Peyer's patch (tissue), 4 donors: ENCODE measurements around the gene RABIF. TPM values are rescaled to one million over a fixed set of nuclear protein-coding genes. Genes with fewer than 3 reads are reported as not detected.

ENCODE experiments used
- DNase-seq, 3 donors: peaks; one replicate each; pipeline ENCODE4 v3.0.0-alpha.2; 2017 to 2019
- H3K27ac ChIP-seq, 4 donors: fragments of 200-600 bp; sonication (generic); one replicate each; pipeline ENCODE4 v1.5.1; 2016 to 2019
- H3K27me3 ChIP-seq, 2 donors: fragments of 200-600 bp; sonication (generic); one replicate each; pipeline ENCODE4 v1.5.1; 2019
- H3K36me3 ChIP-seq, 3 donors: fragments of 200-600 bp; sonication (generic); one replicate each; pipeline ENCODE4 v1.5.1; 2016 to 2019
- H3K4me1 ChIP-seq, 4 donors: fragments of 200-600 bp; sonication (generic); one replicate each; pipeline ENCODE4 v1.5.1; 2016 to 2019
- H3K4me3 ChIP-seq, 4 donors: fragments of 200-600 bp; sonication (generic); 1 replicate in 3 of 4; 2 replicates in 1 of 4; pipeline ENCODE4 v1.5.1; 2016 to 2019; ENCODE audit warnings: mild to moderate bottlenecking in 1 of 4
- H3K9me3 ChIP-seq, 4 donors: fragments of 200-600 bp; sonication (generic); one replicate each; pipeline ENCODE4 v1.5.1; 2016 to 2019; ENCODE audit warnings: mild to moderate bottlenecking in 1 of 4
- POLR2A ChIP-seq, 2 donors: fragments of 450-650 bp; IDR thresholded peaks; one replicate each; pipeline ENCODE4 v1.5.1; 2017; ENCODE audit warnings: antibody characterized with exemption in 2 of 2, mild to moderate bottlenecking in 2 of 2, moderate library complexity in 2 of 2
- total RNA-seq, 4 donors: library from RNA; depleted of rRNA; stranded (reverse); fragments of >200 nt; gene quantifications; one replicate each; pipeline ENCODE4 v1.1.0, GENCODE V29; 2016
- TF ChIP-seq, protein P1 (sequence below), 6 experiments: fragments of 450-650 bp in 4 of 6; fragments of 200-600 bp in 2 of 6; sonication (generic) in 1 of 6; IDR thresholded peaks; one replicate each; pipeline ENCODE4 v1.5.1; 2017 to 2019; ENCODE audit warnings: antibody characterized with exemption in 6 of 6, mild to moderate bottlenecking in 3 of 6, moderate library complexity in 1 of 6

RABIF gene
- total RNA-seq, 4 donors from 2014 or later: 5.8 to 13.0 (median 8.0) TPM

DNA sequence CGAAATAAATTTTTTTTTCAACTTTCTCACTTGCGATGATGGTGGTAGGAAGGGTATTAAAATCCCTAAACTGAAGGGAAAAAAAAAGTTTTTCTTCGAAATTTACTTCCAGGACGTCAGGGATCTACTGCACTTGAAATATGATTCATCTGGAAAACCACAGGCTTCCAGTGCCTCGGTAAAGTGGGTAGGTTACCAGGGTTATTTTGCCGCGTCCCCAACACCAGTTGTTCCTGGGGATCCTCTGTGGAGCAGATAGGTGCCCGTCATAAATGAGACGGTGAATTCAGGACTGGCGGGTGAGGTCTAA lies 773 bp downstream of the RABIF start:
- Histone ChIP-seq H3K27me3 (no peaks in the 10 kb centered on the region), H3K36me3 (peaks cover 0 to 18% (median 0%) of the 10 kb centered on the region in 3 donors), H3K9me3 (no peaks in the 10 kb centered on the region), H3K4me1 (peaks cover 0 to 8% (median 0%) of the 10 kb centered on the region in 4 donors), H3K27ac (peak overlapping the region; percentile 86 to 95 (median 93)), H3K4me3 (peak overlapping the region; percentile 67 to 89 (median 72))
- no peak for TF ChIP-seq POLR2A (IDR thresholded peaks at IDR 0.05)
- TF ChIP-seq, protein P1, sequence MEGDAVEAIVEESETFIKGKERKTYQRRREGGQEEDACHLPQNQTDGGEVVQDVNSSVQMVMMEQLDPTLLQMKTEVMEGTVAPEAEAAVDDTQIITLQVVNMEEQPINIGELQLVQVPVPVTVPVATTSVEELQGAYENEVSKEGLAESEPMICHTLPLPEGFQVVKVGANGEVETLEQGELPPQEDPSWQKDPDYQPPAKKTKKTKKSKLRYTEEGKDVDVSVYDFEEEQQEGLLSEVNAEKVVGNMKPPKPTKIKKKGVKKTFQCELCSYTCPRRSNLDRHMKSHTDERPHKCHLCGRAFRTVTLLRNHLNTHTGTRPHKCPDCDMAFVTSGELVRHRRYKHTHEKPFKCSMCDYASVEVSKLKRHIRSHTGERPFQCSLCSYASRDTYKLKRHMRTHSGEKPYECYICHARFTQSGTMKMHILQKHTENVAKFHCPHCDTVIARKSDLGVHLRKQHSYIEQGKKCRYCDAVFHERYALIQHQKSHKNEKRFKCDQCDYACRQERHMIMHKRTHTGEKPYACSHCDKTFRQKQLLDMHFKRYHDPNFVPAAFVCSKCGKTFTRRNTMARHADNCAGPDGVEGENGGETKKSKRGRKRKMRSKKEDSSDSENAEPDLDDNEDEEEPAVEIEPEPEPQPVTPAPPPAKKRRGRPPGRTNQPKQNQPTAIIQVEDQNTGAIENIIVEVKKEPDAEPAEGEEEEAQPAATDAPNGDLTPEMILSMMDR (IDR thresholded peaks at IDR 0.05): no peak
- DNase-seq: no peak

- H3K4me3 ChIP-seq: no peak overlapping the region
- no peaks in the 10 kb centered on the region for H3K9me3 ChIP-seq
- no peaks in the 10 kb centered on the region for H3K27me3 ChIP-seq
- no peaks in the 10 kb centered on the region for H3K4me1 ChIP-seq
- H3K36me3 ChIP-seq: peaks cover 0 to 31% (median 0%) of the 10 kb centered on the region in 3 donors
- no peak for DNase-seq
- no peak overlapping the region for H3K27ac ChIP-seq
- no peak for TF ChIP-seq POLR2A (IDR thresholded peaks at IDR 0.05)
- TF ChIP-seq, protein P1 (IDR thresholded peaks at IDR 0.05): no peak
These were observed 7.9 kb downstream of the RABIF start for GRCh38 chr1:202880961-202881460.

- no peak for TF ChIP-seq POLR2A (IDR thresholded peaks at IDR 0.05)
- TF ChIP-seq, protein P1 (IDR thresholded peaks at IDR 0.05): no peak
- Histone ChIP-seq H3K27ac (no peak overlapping the region), H3K36me3 (peaks cover 0 to 31% (median 0%) of the 10 kb centered on the region in 3 donors), H3K4me1 (no peaks in the 10 kb centered on the region), H3K27me3 (no peaks in the 10 kb centered on the region), H3K4me3 (no peak overlapping the region), H3K9me3 (no peaks in the 10 kb centered on the region)
- DNase-seq: no peak
These were observed 8.9 kb downstream of the RABIF start for GRCh38 chr1:202880062-202880461.

DNA sequence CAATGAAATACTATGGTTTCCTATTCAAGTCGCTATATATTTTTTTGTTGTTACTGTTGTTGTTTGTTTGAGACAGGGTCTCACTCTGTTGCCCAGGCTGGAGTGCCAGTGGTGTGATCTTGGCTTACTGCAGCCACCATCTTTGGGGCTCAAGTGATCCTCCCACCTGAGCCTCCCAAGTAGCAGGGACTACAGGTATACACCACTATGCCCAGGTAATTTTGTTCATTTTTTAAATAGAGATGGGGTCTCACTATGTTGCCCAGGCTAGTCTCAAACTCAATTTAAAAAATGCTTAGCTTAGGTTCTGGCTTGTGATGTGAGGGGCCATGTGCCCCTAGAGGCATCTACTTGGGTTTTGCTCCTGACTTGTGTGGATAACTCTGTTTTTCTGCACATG lies 9.8 kb downstream of the RABIF start:
- H3K27ac ChIP-seq: no peak overlapping the region
- peaks cover 0 to 31% (median 0%) of the 10 kb centered on the region in 3 donors for H3K36me3 ChIP-seq
- H3K27me3 ChIP-seq: no peaks in the 10 kb centered on the region
- no peaks in the 10 kb centered on the region for H3K4me1 ChIP-seq
- no peak for DNase-seq
- no peak overlapping the region for H3K4me3 ChIP-seq
- no peaks in the 10 kb centered on the region for H3K9me3 ChIP-seq
- TF ChIP-seq POLR2A (IDR thresholded peaks at IDR 0.05): no peak
- TF ChIP-seq, protein P1 (IDR thresholded peaks at IDR 0.05): no peak

- Histone ChIP-seq H3K4me3 (no peak overlapping the region), H3K9me3 (no peaks in the 10 kb centered on the region), H3K36me3 (peaks cover 0 to 3% (median 0%) of the 10 kb centered on the region in 3 donors), H3K4me1 (no peaks in the 10 kb centered on the region), H3K27ac (no peak overlapping the region), H3K27me3 (no peaks in the 10 kb centered on the region)
- TF ChIP-seq, protein P1 (IDR thresholded peaks at IDR 0.05): no peak
- no peak for TF ChIP-seq POLR2A (IDR thresholded peaks at IDR 0.05)
- no peak for DNase-seq
These were observed 15.9 kb downstream of the RABIF start for GRCh38 chr1:202873026-202873425.

- no peak overlapping the region for H3K4me3 ChIP-seq
- H3K27ac ChIP-seq: no peak overlapping the region
- no peaks in the 10 kb centered on the region for H3K9me3 ChIP-seq
- H3K4me1 ChIP-seq: no peaks in the 10 kb centered on the region
- no peak for DNase-seq
- TF ChIP-seq POLR2A (IDR thresholded peaks at IDR 0.05): no peak
- TF ChIP-seq, protein P1 (IDR thresholded peaks at IDR 0.05): no peak
- no peaks in the 10 kb centered on the region for H3K36me3 ChIP-seq
- H3K27me3 ChIP-seq: no peaks in the 10 kb centered on the region
These were observed 17.6 kb downstream of the RABIF start for GRCh38 chr1:202871367-202871766.
